ENCODE results near the gene H2AZ2.
A peak's percentile ranks its signal among the peaks of the same experiment; 100 is the strongest.
"Not testable (repeated sequence)": the region's sequence is repeated elsewhere in the genome, so short reads cannot be mapped to it uniquely, and the experiment has no call there.

H2AZ2 gene

GRCh38 chr7:44811093-44811492 is 36.8 kb downstream of the H2AZ2 start:
- DNase-seq = no peak

DNA sequence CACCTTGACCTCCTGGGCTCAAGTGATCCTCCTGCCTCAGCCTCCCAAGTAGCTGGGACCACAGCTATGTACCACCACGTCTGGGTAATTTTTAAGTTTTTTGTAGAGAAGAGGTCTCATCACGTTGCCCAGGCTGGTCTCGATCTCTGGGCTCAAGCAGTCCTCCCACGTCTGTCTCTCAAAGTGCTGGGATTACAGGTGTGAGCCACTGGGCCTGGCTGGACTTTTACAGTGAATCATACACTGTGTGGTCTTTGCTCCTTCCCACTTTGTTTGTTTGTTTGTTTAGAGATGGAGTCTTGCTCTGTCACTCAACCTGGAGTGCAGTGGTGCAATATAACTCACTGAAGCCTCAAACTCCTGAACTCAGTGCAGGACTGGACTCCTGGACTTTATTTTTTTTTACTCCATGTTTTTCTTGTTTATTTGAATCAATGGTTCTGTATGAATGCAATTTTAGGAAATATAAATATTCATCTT is 38.9 kb downstream of the H2AZ2 start:
- DNase-seq = no peak

DNA sequence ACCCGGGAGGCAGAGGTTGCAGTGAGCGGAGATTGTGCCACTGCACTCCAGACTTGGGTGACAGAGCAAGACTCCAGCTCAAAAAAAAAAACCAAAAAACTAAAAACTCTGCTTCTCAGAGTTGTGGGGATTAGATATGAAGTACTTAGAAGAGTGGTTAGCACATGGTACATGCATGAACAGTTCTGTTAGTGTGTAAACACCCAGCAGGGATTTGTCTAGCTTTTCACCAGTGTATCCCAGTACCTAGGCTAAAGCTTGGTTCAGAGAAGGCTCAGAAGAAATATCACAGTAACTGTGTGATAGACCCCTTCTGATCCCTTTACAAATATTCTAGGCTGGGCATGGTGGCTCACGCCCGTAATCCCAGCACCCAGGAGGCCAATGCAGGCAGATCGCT is 41.9 kb downstream of the H2AZ2 start:
- DNase-seq = no peak

DNA sequence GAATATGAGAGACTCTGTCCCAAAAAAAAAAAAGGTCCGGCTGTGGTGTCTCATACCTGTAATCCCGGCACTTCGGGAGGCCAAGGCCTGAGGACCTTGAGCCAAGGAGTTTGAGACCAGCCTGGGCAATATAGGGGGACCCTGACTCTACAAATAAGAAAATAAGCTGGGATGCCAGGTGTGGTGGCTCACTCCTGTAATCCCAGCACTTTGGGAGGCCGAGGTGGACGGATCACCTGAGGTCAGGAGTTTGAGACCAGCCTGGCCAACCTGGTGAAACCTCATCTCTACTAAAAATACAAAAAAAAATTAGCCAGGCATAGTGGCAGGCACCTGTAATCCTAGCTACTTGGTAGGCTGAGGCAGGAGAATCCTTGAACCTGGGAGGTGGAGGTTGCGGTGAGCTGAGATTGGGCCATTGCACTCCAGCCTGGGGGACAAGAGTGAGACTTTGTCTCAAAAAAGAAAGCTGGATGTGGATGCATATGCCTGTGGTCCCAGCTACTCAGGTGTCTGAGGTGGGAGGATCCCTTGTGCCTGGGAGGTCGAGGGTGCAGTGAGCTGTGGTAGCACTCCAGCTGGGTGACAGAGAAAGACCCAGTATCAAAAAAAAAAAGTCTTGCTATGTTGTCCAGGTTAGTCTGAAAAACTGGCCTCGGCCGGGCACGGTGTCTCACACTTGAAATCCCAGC is 43.9 kb downstream of the H2AZ2 start:
- not testable (repeated sequence) for DNase-seq

- no peak for DNase-seq
These were observed 45.4 kb downstream of the H2AZ2 start for GRCh38 chr7:44802418-44803025.

GRCh38 chr7:44801890-44802289 is 46.0 kb downstream of the H2AZ2 start:
- DNase-seq = no peak

DNA sequence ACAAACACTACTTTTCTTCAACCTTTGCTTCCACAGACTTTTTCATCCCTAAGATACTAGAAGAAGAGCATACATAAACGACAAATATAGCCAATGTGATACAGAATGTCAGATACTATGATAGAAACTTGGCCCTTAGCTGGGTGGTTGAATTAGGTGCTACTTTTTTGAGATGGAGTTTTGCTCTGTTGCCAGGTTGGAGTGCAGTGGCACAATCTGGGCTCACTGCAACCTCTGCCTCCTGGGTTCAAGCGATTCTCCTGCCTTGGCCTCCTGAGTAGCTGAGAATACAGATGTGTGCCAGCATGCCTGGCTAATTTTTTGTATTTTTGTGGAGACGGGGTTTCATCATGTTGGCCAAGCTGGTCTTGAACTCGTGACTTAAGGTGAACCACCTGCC is 47.9 kb downstream of the H2AZ2 start:
- no peak for DNase-seq

- no peak for DNase-seq
These were observed 49.1 kb downstream of the H2AZ2 start for GRCh38 chr7:44798649-44799305.

- DNase-seq = peak; percentile 73
These were observed 50.3 kb downstream of the H2AZ2 start for GRCh38 chr7:44797329-44798258.

- DNase-seq = peak; percentile 97
These were observed 51.2 kb downstream of the H2AZ2 start, which contains the start of gene PPIA for GRCh38 chr7:44796504-44797328. Gene PPIA, plus strand, starts transcription at chr7:44796681. Its CDS starts 44 bp downstream, at chr7:44796725.

- DNase-seq = peak; percentile 78
These were observed 51.8 kb downstream of the H2AZ2 start for GRCh38 chr7:44796034-44796503.

DNA sequence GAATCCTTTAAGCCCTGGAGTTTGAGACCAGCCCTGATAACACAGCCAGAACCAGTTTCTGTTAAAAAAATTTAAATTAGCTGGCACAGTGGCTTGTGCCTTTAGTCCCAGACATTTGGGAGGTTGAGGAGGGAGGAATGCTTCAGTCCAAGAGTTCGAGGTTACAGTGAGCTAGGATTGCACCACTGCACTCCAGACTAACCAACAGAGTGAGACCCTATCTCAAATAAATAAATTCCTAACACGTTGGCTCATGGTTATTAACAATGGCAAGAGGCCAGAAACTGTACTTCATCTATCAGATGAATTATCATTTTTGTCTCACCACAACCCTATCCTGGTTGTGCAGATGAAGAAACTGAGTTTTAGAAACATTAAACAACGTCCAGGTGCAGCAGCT is 53.6 kb downstream of the H2AZ2 start:
- DNase-seq = no peak

DNA sequence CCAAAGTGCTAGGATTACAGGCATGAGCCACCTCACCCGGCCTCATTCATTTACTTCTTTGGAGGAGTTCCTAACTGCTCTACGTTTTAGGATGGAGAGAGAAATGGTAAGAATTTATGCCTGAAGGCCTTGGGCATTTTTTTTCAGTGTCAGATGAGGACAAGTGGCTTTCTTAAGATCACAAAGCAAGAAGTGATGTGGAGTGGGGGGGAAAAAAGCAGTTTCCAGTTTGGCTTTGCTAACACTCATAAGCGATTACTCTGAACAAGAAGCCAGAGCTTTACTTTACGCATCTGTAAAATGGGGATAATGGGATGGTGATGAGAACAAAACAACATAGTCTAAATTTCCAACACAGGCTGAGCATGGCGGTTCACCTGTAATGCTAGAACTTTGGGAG is 54.0 kb downstream of the H2AZ2 start:
- DNase-seq = no peak

DNA sequence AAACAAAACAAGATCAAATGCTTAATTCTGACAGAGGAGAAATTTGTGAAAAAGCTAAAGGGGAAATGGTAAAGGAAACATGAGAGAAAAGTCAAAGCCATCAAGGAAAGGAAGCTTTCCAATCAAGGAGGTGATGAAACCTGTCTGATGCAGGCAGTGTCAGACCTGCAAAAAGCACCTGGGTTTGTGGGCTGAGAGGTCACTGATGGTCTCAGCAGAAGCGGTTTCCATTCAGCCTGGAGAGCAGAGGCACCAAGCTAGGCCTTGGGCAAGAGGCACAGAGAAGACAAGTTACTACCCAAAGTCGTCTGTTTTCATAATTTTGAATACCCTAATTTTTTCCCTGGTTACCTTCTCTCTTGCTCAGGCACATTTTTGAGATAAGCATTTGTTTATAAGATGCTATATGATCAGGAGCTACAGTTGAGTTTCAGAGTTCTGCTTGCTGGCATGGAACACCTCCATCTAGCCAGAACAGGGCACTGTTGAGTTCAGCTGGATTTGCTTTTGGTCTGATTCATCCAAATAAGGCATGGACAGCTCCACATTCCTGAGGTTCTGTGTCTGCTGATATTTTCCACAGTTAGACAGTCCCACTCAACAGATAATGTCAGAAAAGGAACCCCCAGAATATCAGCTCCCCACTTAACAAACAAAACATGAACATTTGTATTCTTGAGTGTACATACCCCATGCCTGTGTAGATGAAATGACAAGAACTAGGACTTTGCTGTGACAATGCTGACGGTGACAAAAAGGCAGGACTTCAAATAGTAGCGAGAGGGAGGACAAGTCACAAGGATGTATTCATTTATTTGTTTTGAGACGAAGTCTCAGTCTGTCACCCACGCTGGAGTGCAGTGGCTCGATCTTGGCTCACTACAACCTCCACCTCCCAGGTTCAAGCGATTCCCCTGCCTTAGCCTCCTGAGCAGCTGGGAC is 56.3 kb downstream of the H2AZ2 start:
- DNase-seq = no peak

- no peak for DNase-seq
These were observed 57.9 kb downstream of the H2AZ2 start for GRCh38 chr7:44789990-44790389.

- DNase-seq = no peak
These were observed 60.1 kb downstream of the H2AZ2 start for GRCh38 chr7:44787762-44788161.

GRCh38 chr7:44787041-44787440 is 60.8 kb downstream of the H2AZ2 start:
- no peak for DNase-seq

DNA sequence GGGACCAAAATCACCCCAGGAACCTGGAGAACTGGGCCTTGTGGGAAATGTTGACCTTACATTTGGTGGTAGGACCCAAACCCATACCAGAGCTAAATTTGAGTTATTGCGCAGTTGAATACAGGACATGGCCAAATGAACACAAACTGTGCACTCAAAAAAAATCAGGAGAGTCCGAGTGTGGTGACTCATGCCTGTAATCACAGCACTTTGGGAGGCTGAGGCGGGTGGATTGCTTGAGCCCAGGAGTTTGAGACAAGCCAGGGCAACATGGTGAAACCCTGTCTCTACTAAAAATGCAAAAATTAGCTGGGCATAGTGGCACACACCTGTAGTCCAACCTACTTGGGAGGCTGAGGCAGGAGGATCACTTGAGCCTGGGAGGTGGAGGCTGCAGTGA is 62.7 kb downstream of the H2AZ2 start:
- DNase-seq = not testable (repeated sequence)

DNA sequence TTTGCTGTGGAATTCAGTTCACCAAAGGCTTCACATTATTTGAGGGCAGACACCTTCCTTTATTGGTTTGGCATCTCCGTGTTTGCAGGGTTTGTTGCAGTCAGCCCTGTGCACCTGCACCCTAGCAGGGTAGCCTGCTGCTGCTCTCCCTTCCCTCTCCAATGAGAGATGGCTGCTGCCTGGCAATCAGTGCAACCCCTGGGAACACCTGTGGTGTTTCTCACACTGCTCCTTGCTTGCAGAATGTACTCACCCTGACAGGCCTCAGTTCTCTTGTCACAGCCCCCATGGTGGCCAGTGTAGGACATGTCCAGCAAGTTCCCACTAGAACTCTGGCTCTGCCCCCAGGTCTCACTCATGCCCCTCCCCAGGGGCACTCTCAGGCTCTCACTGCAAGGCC is 63.5 kb downstream of the H2AZ2 start:
- DNase-seq = no peak

- DNase-seq = no peak
These were observed 64.5 kb downstream of the H2AZ2 start for GRCh38 chr7:44783407-44783806.

GRCh38 chr7:44782460-44782859 is 65.4 kb downstream of the H2AZ2 start:
- DNase-seq = no peak

Data from DMS153 (cell line).